Measurements from ENCODE around the gene ELP4. TPM values are rescaled to one million over a fixed set of nuclear protein-coding genes. Genes with fewer than 3 reads are reported as not detected.

The ELP4 gene, protein sequence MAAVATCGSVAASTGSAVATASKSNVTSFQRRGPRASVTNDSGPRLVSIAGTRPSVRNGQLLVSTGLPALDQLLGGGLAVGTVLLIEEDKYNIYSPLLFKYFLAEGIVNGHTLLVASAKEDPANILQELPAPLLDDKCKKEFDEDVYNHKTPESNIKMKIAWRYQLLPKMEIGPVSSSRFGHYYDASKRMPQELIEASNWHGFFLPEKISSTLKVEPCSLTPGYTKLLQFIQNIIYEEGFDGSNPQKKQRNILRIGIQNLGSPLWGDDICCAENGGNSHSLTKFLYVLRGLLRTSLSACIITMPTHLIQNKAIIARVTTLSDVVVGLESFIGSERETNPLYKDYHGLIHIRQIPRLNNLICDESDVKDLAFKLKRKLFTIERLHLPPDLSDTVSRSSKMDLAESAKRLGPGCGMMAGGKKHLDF
- 24.5 TPM for total RNA-seq (2013)
- polyA plus RNA-seq (10 to 100 TPM in 2 of 3 donors, 1 to 10 TPM in 1; 6.0 to 17.8 (median 16.4) TPM), polyA minus RNA-seq (13.2 and 15.0 TPM in 2 replicates), total RNA-seq (1.5 to 37.2 (median 21.5) reads per million in 11 experiments)

DNA sequence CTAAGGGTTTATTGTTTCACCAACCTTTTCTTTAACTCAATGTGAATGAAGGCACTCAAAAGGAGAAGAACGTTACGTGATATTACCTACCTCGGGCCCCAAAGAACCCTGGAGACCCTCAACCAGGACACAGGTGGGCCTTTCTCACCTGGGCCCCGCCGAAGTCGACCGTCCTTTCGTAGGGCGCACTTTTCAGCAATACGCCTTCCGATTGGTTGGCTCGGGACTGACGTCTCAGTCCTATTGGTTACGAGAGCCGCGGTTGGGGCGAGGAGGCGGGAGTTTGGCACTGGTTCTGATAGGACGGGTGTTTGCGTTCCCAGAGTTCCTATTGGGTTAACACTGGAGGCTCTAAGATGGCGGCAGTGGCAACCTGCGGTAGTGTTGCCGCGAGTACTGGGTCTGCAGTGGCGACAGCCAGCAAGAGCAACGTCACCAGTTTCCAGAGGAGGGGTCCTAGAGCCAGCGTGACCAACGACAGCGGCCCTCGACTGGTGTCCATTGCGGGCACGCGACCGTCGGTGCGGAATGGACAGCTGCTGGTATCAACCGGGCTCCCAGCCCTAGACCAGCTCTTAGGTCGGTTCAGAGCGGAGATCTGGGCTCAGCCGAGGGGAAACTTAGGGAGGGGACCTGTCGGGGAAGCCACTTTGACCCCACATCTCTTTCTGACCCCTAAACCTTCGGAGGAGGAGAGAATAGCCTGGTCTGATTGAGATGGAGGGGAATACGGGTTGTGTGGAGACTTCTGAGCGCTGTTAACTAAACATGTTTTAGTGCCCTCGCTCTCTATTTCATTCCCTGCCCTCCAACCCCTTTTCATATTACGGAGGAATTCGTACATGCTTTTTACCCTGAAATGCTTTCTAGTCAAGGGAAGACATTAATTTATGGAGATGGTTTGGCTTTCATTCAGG, at the start of gene ELP4, which contains the start of gene IMMP1L:
ELP4 (plus strand) TSS at position 339 of the 917 bp plus-strand sequence; CDS start at position 357, 18 bp downstream.
IMMP1L (minus strand) TSS at position 194 of the 917 bp plus-strand sequence. CDS start 46,346 bp downstream, outside the sequence.
- Histone ChIP-seq H4K20me1 (ENCODE audit: insufficient read depth, low read length) (no peaks in the 10 kb centered on the region), H3K4me1 (ENCODE audit: control insufficient read depth in 1 of 2, insufficient read depth in 2 of 2, low read length in 2 of 2) (peaks cover 10 to 21% of the 10 kb centered on the region in 2 donors), H3K4me3 (replicated peaks in 1 of 3; ENCODE audit: low read depth in 2 of 3, low read length in 3 of 3) (peak within 1 kb of the TSS; percentile 74 to 87 (median 78)), H2AFZ (ENCODE audit: insufficient read depth, low read depth, low read length, poor library complexity, severe bottlenecking) (peak within 1 kb of the TSS; percentile 96), H3K9me3 (replicated peaks in 1 of 2; ENCODE audit: control insufficient read depth in 1 of 2, insufficient read depth in 1 of 2, low read length in 2 of 2) (no peaks in the 10 kb centered on the region), H3K79me2 (ENCODE audit: insufficient read depth, low read length) (peaks cover 45% of the 10 kb centered on the region), H3K36me3 (replicated peaks in 1 of 2; ENCODE audit: control insufficient read depth in 1 of 2, insufficient read depth in 2 of 2, low read length in 2 of 2) (no peaks in the 10 kb centered on the region), H3K27me3 (ENCODE audit: control insufficient read depth in 2 of 2, insufficient read depth in 2 of 2, low read length in 2 of 2) (no peaks in the 10 kb centered on the region), H3K4me2 (replicated peaks; ENCODE audit: extremely low read depth, low read length, poor library complexity, severe bottlenecking) (peak within 1 kb of the TSS; percentile 86), H3K27ac (ENCODE audit: low read depth in 1 of 2, low read length in 2 of 2) (peak within 1 kb of the TSS; percentile 51 to 92), H3K9ac (ENCODE audit: insufficient read depth, low read length, poor library complexity, severe bottlenecking) (peak within 1 kb of the TSS; percentile 86)
- intact Hi-C loops (cut with micrococcal nuclease), result loop anchor here (10.0 kb wide), 1 partner anchor 145 kb away; the partner anchor contains the start of genes DCDC1 (in 2 of the 2) and DNAJC24 (in 2 of the 2)
- TF ChIP-seq, protein P1, sequence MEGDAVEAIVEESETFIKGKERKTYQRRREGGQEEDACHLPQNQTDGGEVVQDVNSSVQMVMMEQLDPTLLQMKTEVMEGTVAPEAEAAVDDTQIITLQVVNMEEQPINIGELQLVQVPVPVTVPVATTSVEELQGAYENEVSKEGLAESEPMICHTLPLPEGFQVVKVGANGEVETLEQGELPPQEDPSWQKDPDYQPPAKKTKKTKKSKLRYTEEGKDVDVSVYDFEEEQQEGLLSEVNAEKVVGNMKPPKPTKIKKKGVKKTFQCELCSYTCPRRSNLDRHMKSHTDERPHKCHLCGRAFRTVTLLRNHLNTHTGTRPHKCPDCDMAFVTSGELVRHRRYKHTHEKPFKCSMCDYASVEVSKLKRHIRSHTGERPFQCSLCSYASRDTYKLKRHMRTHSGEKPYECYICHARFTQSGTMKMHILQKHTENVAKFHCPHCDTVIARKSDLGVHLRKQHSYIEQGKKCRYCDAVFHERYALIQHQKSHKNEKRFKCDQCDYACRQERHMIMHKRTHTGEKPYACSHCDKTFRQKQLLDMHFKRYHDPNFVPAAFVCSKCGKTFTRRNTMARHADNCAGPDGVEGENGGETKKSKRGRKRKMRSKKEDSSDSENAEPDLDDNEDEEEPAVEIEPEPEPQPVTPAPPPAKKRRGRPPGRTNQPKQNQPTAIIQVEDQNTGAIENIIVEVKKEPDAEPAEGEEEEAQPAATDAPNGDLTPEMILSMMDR (IDR thresholded peaks at IDR 0.05), result no peak
- H3K4me3 Mint-ChIP-seq, result peak within 1 kb of the TSS; percentile 98 to 100
- under 1% methylated on average over 38 of the region's 47 CpGs for WGBS (ENCODE audit: insufficient coverage)
- H3K4me1 Mint-ChIP-seq, result peaks cover 22% of the 10 kb centered on the region
- peak; percentile 91 to 98 (median 95) for DNase-seq
- peak within 1 kb of the TSS; percentile 91 to 98 (median 95) for H3K27ac Mint-ChIP-seq
- no peaks in the 10 kb centered on the region for H3K27me3 Mint-ChIP-seq (ENCODE audit: low read depth in 3 of 3)
- peaks cover 0 to 1% of the 10 kb centered on the region in 2 donors for H3K36me3 Mint-ChIP-seq
- no peaks in the 10 kb centered on the region for H3K9me3 Mint-ChIP-seq

DNA sequence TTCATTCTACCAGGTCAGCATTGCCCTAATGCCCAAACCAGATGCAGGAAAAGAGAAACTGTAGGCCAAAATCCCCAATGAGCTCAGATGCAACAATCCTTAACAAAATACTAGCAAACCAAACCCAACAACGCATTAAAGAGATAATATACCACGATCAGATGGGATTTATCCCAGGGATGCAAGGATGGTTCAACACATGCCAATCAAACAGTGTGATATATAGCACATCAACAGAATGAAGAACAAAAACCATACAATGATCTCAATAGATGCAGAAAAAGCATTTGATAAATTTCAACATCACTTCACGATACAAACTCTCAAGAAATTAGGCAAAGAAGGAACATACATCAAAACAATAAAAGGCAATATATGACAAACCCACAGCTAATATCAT, 45.1 kb upstream of the ELP4 start:
- intact Hi-C loops (cut with micrococcal nuclease), result no loop called here
- Histone ChIP-seq H2AFZ (ENCODE audit: insufficient read depth, low read depth, low read length, poor library complexity, severe bottlenecking) (no peak overlapping the region), H3K27ac (ENCODE audit: low read depth in 1 of 2, low read length in 2 of 2) (no peak overlapping the region), H3K9ac (ENCODE audit: insufficient read depth, low read length, poor library complexity, severe bottlenecking) (no peak overlapping the region), H3K27me3 (ENCODE audit: control insufficient read depth in 2 of 2, insufficient read depth in 2 of 2, low read length in 2 of 2) (no peaks in the 10 kb centered on the region), H3K79me2 (ENCODE audit: insufficient read depth, low read length) (no peaks in the 10 kb centered on the region), H3K9me3 (replicated peaks in 1 of 2; ENCODE audit: control insufficient read depth in 1 of 2, insufficient read depth in 1 of 2, low read length in 2 of 2) (no peaks in the 10 kb centered on the region), H4K20me1 (ENCODE audit: insufficient read depth, low read length) (no peaks in the 10 kb centered on the region), H3K4me3 (replicated peaks in 1 of 3; ENCODE audit: low read depth in 2 of 3, low read length in 3 of 3) (no peak overlapping the region), H3K4me2 (replicated peaks; ENCODE audit: extremely low read depth, low read length, poor library complexity, severe bottlenecking) (no peak overlapping the region), H3K36me3 (replicated peaks in 1 of 2; ENCODE audit: control insufficient read depth in 1 of 2, insufficient read depth in 2 of 2, low read length in 2 of 2) (no peaks in the 10 kb centered on the region), H3K4me1 (ENCODE audit: control insufficient read depth in 1 of 2, insufficient read depth in 2 of 2, low read length in 2 of 2) (no peaks in the 10 kb centered on the region)
- Mint-ChIP-seq H3K4me1 (no peaks in the 10 kb centered on the region), H3K27ac (no peak overlapping the region), H3K27me3 (ENCODE audit: low read depth in 3 of 3) (no peaks in the 10 kb centered on the region), H3K36me3 (peaks cover 2 to 10% of the 10 kb centered on the region in 2 donors), H3K4me3 (no peak overlapping the region), H3K9me3 (peaks cover 0 to 11% (median 10%) of the 10 kb centered on the region in 7 donors)
- TF ChIP-seq, protein P1 (IDR thresholded peaks at IDR 0.05), result no peak
- WGBS (ENCODE audit: insufficient coverage), result 100% methylated on average over 2 of the region's 3 CpGs
- DNase-seq, result no peak

All from CD14-positive monocyte (primary cell).